ENCODE results near the gene IL16. TPM values are rescaled to one million over a fixed set of nuclear protein-coding genes. Genes with fewer than 3 reads are reported as not detected.

IL16 gene
- total RNA-seq, 4 donors from 2014 or later: 13.5 to 34.9 (median 19.8) TPM

DNA sequence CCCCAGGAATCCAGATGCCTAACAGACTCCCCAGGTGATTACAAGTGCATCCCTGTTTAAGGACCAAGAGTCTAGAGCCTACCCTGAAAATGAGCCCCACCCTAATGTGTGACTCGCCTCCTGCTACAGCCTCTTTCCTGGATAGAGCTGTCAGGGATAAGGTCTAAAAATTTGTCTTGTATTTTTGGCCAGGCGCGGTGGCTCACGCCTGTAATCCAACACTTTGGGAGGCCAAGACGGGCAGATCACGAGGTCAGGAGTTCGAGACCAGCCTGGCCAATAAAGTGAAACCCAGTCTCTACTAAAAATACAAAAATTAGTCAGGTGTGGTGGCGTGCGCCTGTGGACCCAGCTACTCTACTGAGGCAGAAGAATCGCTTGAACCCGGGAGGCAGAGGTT, 166.1 kb downstream of the IL16 start:
- intact Hi-C loops (cut with DNase I): no loop called here
- no peaks in the 10 kb centered on the region for H3K4me1 ChIP-seq
- H3K36me3 ChIP-seq: no peaks in the 10 kb centered on the region
- H3K9me3 ChIP-seq: no peaks in the 10 kb centered on the region
- H3K27ac ChIP-seq (replicated peaks in 1 of 4): no peak overlapping the region
- WGBS: 92% methylated on average over 7 of the region's 11 CpGs
- H3K4me3 ChIP-seq: no peak overlapping the region
- H3K27me3 ChIP-seq: no peaks in the 10 kb centered on the region
- DNase-seq (ENCODE audit: extremely low spot score): peak; percentile 55
- TF ChIP-seq POLR2A (IDR thresholded peaks at IDR 0.05; ENCODE audit: low read depth) (no peak), EP300 (IDR thresholded peaks at IDR 0.05) (no peak), POLR2AphosphoS5 (IDR thresholded peaks at IDR 0.05) (no peak)

DNA sequence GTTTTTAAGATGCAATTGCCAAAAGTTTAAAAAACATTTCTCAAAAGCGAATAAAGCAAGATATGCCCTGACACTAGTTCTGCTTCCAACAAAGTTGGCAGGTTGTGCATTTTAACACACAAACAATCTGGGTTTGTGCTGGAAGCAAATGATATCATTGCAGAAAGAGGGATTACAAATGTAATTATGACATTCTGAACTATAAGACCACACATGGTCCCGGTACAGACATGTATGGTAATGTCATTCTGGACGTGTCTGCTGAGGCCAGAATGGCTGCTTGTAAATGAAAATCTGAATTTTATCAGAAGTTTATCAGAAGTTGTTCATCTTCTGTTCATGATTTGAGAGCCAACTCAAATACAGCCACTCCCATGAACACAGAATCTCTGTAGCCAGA, 166.6 kb downstream of the IL16 start:
- no peak overlapping the region for H3K27ac ChIP-seq (replicated peaks in 1 of 4)
- DNase-seq (ENCODE audit: extremely low spot score): no peak
- 57% methylated on average over 3 of the region's 3 CpGs for WGBS
- H3K36me3 ChIP-seq: no peaks in the 10 kb centered on the region
- TF ChIP-seq POLR2AphosphoS5 (IDR thresholded peaks at IDR 0.05) (no peak), EP300 (IDR thresholded peaks at IDR 0.05) (no peak), POLR2A (IDR thresholded peaks at IDR 0.05; ENCODE audit: low read depth) (no peak)
- TF ChIP-seq, protein P1, sequence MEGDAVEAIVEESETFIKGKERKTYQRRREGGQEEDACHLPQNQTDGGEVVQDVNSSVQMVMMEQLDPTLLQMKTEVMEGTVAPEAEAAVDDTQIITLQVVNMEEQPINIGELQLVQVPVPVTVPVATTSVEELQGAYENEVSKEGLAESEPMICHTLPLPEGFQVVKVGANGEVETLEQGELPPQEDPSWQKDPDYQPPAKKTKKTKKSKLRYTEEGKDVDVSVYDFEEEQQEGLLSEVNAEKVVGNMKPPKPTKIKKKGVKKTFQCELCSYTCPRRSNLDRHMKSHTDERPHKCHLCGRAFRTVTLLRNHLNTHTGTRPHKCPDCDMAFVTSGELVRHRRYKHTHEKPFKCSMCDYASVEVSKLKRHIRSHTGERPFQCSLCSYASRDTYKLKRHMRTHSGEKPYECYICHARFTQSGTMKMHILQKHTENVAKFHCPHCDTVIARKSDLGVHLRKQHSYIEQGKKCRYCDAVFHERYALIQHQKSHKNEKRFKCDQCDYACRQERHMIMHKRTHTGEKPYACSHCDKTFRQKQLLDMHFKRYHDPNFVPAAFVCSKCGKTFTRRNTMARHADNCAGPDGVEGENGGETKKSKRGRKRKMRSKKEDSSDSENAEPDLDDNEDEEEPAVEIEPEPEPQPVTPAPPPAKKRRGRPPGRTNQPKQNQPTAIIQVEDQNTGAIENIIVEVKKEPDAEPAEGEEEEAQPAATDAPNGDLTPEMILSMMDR (IDR thresholded peaks at IDR 0.05): no peak
- H3K4me3 ChIP-seq: no peak overlapping the region
- no peaks in the 10 kb centered on the region for H3K27me3 ChIP-seq
- intact Hi-C loops (cut with DNase I): no loop called here
- H3K4me1 ChIP-seq: no peaks in the 10 kb centered on the region
- no peaks in the 10 kb centered on the region for H3K9me3 ChIP-seq

Other genes with a start within 250 kb of the IL16 start
- gene MESD, start 207.1 kb upstream of the IL16 start, total RNA-seq: 10 to 100 TPM; 14.1 to 17.4 (median 14.5) TPM
- gene TLNRD1, start 196.0 kb upstream of the IL16 start, total RNA-seq: 10 to 100 TPM; 15.8 to 45.7 (median 33.1) TPM
- under 1 TPM in 2 of 4 donors, not detected in 2; 0.66 to 0.71 TPM for gene CFAP161, start 62.6 kb upstream of the IL16 start, total RNA-seq
- gene STARD5, start 127.3 kb downstream of the IL16 start, total RNA-seq: 1 to 10 TPM; 2.7 to 3.7 (median 3.0) TPM
- under 1 TPM; 0.17 to 0.99 (median 0.47) TPM for gene TMC3, start 177.3 kb downstream of the IL16 start, total RNA-seq